Measurements from ENCODE around the gene SNRPN. TPM values are rescaled to one million over a fixed set of nuclear protein-coding genes. Genes with fewer than 3 reads are reported as not detected.

The SNRPN gene
- total and polyA plus RNA-seq, 7 donors = 28.4 to 134 (median 84.5) TPM

GRCh38 chr15:24976932-24977331, 22.1 kb downstream of the SNRPN start:
- intact Hi-C loops (cut with DNase I) = no loop called here
- no peak overlapping the region for H3K4me3 ChIP-seq
- peaks cover 0 to 18% (median 4%) of the 10 kb centered on the region in 4 donors for H3K9me3 ChIP-seq
- H3K27me3 ChIP-seq = no peaks in the 10 kb centered on the region
- 89 to 93% methylated on average over 3 of the region's 3 CpGs for WGBS, 2 donors
- TF ChIP-seq EP300 (IDR thresholded peaks at IDR 0.05) (no peak), CTCF (IDR thresholded peaks at IDR 0.05) (no peak), POLR2AphosphoS5 (IDR thresholded peaks at IDR 0.05) (no peak), POLR2A (IDR thresholded peaks at IDR 0.05) (no peak)
- H3K4me1 ChIP-seq = no peaks in the 10 kb centered on the region
- DNase-seq = no peak
- no peak overlapping the region for H3K27ac ChIP-seq
- H3K36me3 ChIP-seq = peaks cover 27 to 98% (median 67%) of the 10 kb centered on the region in 4 donors

GRCh38 chr15:24977686-24978085, 22.9 kb downstream of the SNRPN start:
- no peaks in the 10 kb centered on the region for H3K27me3 ChIP-seq
- intact Hi-C loops (cut with DNase I) = no loop called here
- DNase-seq = no peak
- H3K9me3 ChIP-seq = peaks cover 0 to 18% (median 4%) of the 10 kb centered on the region in 4 donors
- H3K36me3 ChIP-seq = peaks cover 35 to 100% (median 70%) of the 10 kb centered on the region in 4 donors
- 92 to 94% methylated on average over 9 of the region's 9 CpGs for WGBS, 2 donors
- no peak overlapping the region for H3K27ac ChIP-seq
- no peak for TF ChIP-seq CTCF (IDR thresholded peaks at IDR 0.05)
- no peak for TF ChIP-seq POLR2A (IDR thresholded peaks at IDR 0.05)
- no peak for TF ChIP-seq POLR2AphosphoS5 (IDR thresholded peaks at IDR 0.05)
- TF ChIP-seq EP300 (IDR thresholded peaks at IDR 0.05) = no peak
- no peaks in the 10 kb centered on the region for H3K4me1 ChIP-seq
- H3K4me3 ChIP-seq = no peak overlapping the region

GRCh38 chr15:24985224-24985623, 30.4 kb downstream of the SNRPN start:
- Histone ChIP-seq H3K36me3 (peaks cover 15 to 86% (median 42%) of the 10 kb centered on the region in 4 donors), H3K27me3 (no peaks in the 10 kb centered on the region), H3K27ac (no peak overlapping the region), H3K4me1 (no peaks in the 10 kb centered on the region), H3K9me3 (peaks cover 0 to 23% (median 13%) of the 10 kb centered on the region in 4 donors), H3K4me3 (no peak overlapping the region)
- intact Hi-C loops (cut with DNase I) = no loop called here
- WGBS, 2 donors = 92 to 95% methylated on average over 7 of the region's 7 CpGs
- no peak for DNase-seq
- TF ChIP-seq CTCF (IDR thresholded peaks at IDR 0.05) (no peak), POLR2A (IDR thresholded peaks at IDR 0.05) (no peak), POLR2AphosphoS5 (IDR thresholded peaks at IDR 0.05) (no peak), EP300 (IDR thresholded peaks at IDR 0.05) (no peak)

GRCh38 chr15:24986653-24987052, 31.9 kb downstream of the SNRPN start:
- H3K9me3 ChIP-seq = peaks cover 0 to 23% (median 16%) of the 10 kb centered on the region in 4 donors
- no peak for DNase-seq
- intact Hi-C loops (cut with DNase I) = no loop called here

More at GRCh38 chr15:24986653-24987052, 31.9 kb downstream of the SNRPN start:
- peaks cover 15 to 82% (median 32%) of the 10 kb centered on the region in 4 donors for H3K36me3 ChIP-seq
- 91 to 93% methylated on average over 6 of the region's 6 CpGs for WGBS, 2 donors
- no peaks in the 10 kb centered on the region for H3K4me1 ChIP-seq
- TF ChIP-seq CTCF (IDR thresholded peaks at IDR 0.05) (no peak), POLR2AphosphoS5 (IDR thresholded peaks at IDR 0.05) (no peak), EP300 (IDR thresholded peaks at IDR 0.05) (no peak), POLR2A (IDR thresholded peaks at IDR 0.05) (no peak)
- no peak overlapping the region for H3K4me3 ChIP-seq
- no peak overlapping the region for H3K27ac ChIP-seq
- no peaks in the 10 kb centered on the region for H3K27me3 ChIP-seq

Data from sigmoid colon (tissue), 7 donors.